HEK293T (cell line): Measurements from ENCODE around the gene ATP4A.

Experiments used
- ARNT ChIP-seq: fragments of 450-650 bp; IDR thresholded peaks from 2 replicates; pipeline ENCODE4 v1.6.1; 2017; ENCODE audit warnings: mild to moderate bottlenecking
- BHLHE40 ChIP-seq: fragments of 450-650 bp; IDR thresholded peaks from 2 replicates; pipeline ENCODE4 v1.6.1; 2016; ENCODE audit warnings: mild to moderate bottlenecking, moderate library complexity, borderline replicate concordance
- CTBP1 ChIP-seq: fragments of 450-650 bp; IDR thresholded peaks from 2 replicates; pipeline ENCODE4 v1.6.1; 2016; ENCODE audit warnings: borderline replicate concordance
- ELF4 ChIP-seq: fragments of 450-650 bp; IDR thresholded peaks from 2 replicates; pipeline ENCODE4 v1.6.1; 2017; ENCODE audit warnings: antibody characterized with exemption
- FOXA1 ChIP-seq: fragments of 450-650 bp; IDR thresholded peaks from 2 replicates; pipeline ENCODE4 v1.6.1; 2016; ENCODE audit warnings: mild to moderate bottlenecking
- LEF1 ChIP-seq: fragments of 450-650 bp; IDR thresholded peaks from 2 replicates; pipeline ENCODE4 v1.6.1; 2017; ENCODE audit warnings: mild to moderate bottlenecking, borderline replicate concordance
- SP1 ChIP-seq: fragments of 450-650 bp; IDR thresholded peaks from 2 replicates; pipeline ENCODE4 v1.6.1; 2017
- ZNF384 ChIP-seq: fragments of 450-650 bp; IDR thresholded peaks from 2 replicates; pipeline ENCODE4 v1.6.1; 2016

DNA sequence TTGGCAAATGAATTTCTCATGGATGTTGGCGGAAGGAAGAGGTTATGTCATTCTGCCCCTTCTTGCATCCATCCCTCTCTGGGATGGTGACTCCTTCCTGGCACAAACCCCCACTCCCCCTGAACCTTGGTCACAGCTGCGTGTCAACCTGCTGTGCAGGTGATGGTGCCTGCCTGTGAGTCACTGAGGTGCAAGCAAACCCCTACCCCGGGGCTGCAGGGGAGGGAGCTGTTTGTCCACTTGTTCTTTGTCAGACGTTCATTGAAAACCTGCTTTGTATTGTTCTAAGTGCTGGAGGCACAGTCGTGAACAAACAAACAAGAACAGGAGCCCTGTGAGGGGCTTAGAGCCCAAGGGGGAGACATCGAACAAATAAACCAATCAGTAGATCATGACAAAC is 32.2 kb downstream of the ATP4A start:
- TF ChIP-seq BHLHE40 (no peak), CTBP1 (no peak), LEF1 (no peak), ZNF384 (no peak), SP1 (no peak), ELF4 (no peak), ARNT (no peak), FOXA1 (no peak)
